Vagina (tissue), 2 donors: Measurements from ENCODE around the gene RAB4A.

Experiments used
- POLR2A ChIP-seq, 2 donors: fragments of 450-650 bp; IDR thresholded peaks; one replicate each; pipeline ENCODE4 v1.6.1; 2017; ENCODE audit warnings: antibody characterized with exemption in 2 of 2, mild to moderate bottlenecking in 2 of 2, moderate library complexity in 2 of 2
- POLR2AphosphoS5 ChIP-seq, 2 donors: sonication (generic); formaldehyde crosslinking; IDR thresholded peaks; one replicate each; pipeline ENCODE4 v1.9.0; 2017; ENCODE audit warnings: antibody characterized with exemption in 2 of 2, mild to moderate bottlenecking in 2 of 2, low read depth in 1 of 2; ENCODE audit not compliant: insufficient read depth in 1 of 2
- TF ChIP-seq, protein P1 (sequence below), 3 experiments: fragments of 450-650 bp in 2 of 3; fragments of 200-600 bp in 1 of 3; sonication (generic) in 1 of 3; IDR thresholded peaks; one replicate each; pipeline ENCODE4 v1.5.1; 2017 to 2019; ENCODE audit warnings: antibody characterized with exemption in 3 of 3, mild to moderate bottlenecking in 2 of 3, moderate library complexity in 2 of 3

DNA sequence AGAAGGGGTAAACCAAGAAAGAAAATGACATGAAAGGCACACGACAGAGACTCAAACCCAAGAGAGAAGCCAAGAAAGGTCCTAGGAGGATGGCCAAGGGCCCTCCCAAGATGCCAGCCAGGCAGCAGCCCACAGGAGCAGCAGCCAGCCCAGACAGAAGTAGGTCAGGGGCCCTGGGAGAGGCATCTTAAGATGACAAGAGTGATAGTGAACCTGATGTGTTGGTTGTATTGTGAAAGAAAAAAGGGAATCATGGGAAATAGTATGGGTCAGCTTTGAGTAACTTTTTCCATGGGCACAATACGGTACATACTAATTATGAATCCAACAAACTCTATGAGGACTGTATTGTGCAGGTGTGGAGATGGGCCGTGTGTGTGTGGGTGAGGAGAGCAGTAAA, 68.6 kb downstream of the RAB4A start:
- no peak for TF ChIP-seq POLR2AphosphoS5 (IDR thresholded peaks at IDR 0.05; ENCODE audit: insufficient read depth in 1 of 2, low read depth in 1 of 2)
- TF ChIP-seq, protein P1, sequence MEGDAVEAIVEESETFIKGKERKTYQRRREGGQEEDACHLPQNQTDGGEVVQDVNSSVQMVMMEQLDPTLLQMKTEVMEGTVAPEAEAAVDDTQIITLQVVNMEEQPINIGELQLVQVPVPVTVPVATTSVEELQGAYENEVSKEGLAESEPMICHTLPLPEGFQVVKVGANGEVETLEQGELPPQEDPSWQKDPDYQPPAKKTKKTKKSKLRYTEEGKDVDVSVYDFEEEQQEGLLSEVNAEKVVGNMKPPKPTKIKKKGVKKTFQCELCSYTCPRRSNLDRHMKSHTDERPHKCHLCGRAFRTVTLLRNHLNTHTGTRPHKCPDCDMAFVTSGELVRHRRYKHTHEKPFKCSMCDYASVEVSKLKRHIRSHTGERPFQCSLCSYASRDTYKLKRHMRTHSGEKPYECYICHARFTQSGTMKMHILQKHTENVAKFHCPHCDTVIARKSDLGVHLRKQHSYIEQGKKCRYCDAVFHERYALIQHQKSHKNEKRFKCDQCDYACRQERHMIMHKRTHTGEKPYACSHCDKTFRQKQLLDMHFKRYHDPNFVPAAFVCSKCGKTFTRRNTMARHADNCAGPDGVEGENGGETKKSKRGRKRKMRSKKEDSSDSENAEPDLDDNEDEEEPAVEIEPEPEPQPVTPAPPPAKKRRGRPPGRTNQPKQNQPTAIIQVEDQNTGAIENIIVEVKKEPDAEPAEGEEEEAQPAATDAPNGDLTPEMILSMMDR (IDR thresholded peaks at IDR 0.05), result no peak
- no peak for TF ChIP-seq POLR2A (IDR thresholded peaks at IDR 0.05)
